Parathyroid adenoma (tissue), 2 donors: Measurements from ENCODE around the gene ZNF841.
"Not testable (repeated sequence)": the region's sequence is repeated elsewhere in the genome, so short reads cannot be mapped to it uniquely, and the experiment has no call there.

Source experiments
- H2AFZ ChIP-seq: fragments of 300-600 bp; sonication (generic); one replicate; pipeline ENCODE4 v1.7.0; 2017; ENCODE audit warnings: antibody characterized with exemption, mild to moderate bottlenecking
- H3K27ac ChIP-seq: fragments of 300-600 bp; sonication (generic); one replicate; pipeline ENCODE4 v1.7.0; 2017
- H3K27me3 ChIP-seq: fragments of 300-600 bp; sonication (generic); one replicate; pipeline ENCODE4 v1.7.0; 2017; ENCODE audit warnings: low read length; ENCODE audit not compliant: control insufficient read depth, insufficient read depth
- H3K36me3 ChIP-seq: fragments of 300-600 bp; sonication (generic); one replicate; pipeline ENCODE4 v1.7.0; 2017; ENCODE audit warnings: low read length; ENCODE audit not compliant: control insufficient read depth, insufficient read depth
- H3K4me1 ChIP-seq: fragments of 300-600 bp; sonication (generic); one replicate; pipeline ENCODE4 v1.7.0; 2017; ENCODE audit warnings: control low read depth
- H3K4me2 ChIP-seq: fragments of 300-600 bp; sonication (generic); one replicate; pipeline ENCODE4 v1.7.0; 2017; ENCODE audit warnings: low read length
- H3K4me3 ChIP-seq: fragments of 300-600 bp; sonication (generic); one replicate; pipeline ENCODE4 v1.7.0; 2017; ENCODE audit warnings: low read depth, low read length
- H3K79me2 ChIP-seq: fragments of 300-600 bp; sonication (generic); one replicate; pipeline ENCODE4 v1.7.0; 2017; ENCODE audit warnings: control low read depth
- H3K9ac ChIP-seq: fragments of 300-600 bp; sonication (generic); one replicate; pipeline ENCODE4 v1.7.0; 2017; ENCODE audit warnings: mild to moderate bottlenecking
- H3K9me3 ChIP-seq: fragments of 300-600 bp; sonication (generic); one replicate; pipeline ENCODE4 v1.7.0; 2017; ENCODE audit warnings: low read length; ENCODE audit not compliant: control insufficient read depth
- CTCF ChIP-seq: fragments of 300-600 bp; sonication (generic); IDR thresholded peaks from one replicate; pipeline ENCODE4 v1.7.0; 2017; ENCODE audit warnings: antibody characterized with exemption, mild to moderate bottlenecking
- donor health status: primary hyperparathyroidism.

Gene ZNF841

GRCh38 chr19:52070496-52070895, 25.1 kb downstream of the ZNF841 start:
- H3K79me2 ChIP-seq: peaks cover 2% of the 10 kb centered on the region
- H3K9ac ChIP-seq: no peak overlapping the region
- H3K27ac ChIP-seq: no peak overlapping the region
- H3K36me3 ChIP-seq: peaks cover 10% of the 10 kb centered on the region
- no peak overlapping the region for H3K4me2 ChIP-seq
- no peaks in the 10 kb centered on the region for H3K4me1 ChIP-seq
- H3K4me3 ChIP-seq: no peak overlapping the region
- H3K9me3 ChIP-seq: no peaks in the 10 kb centered on the region
- no peaks in the 10 kb centered on the region for H3K27me3 ChIP-seq
- no peak for TF ChIP-seq CTCF
- H2AFZ ChIP-seq: no peak overlapping the region

GRCh38 chr19:52069653-52070052, 25.9 kb downstream of the ZNF841 start:
- Histone ChIP-seq H3K4me1 (no peaks in the 10 kb centered on the region), H3K4me2 (no peak overlapping the region), H2AFZ (no peak overlapping the region), H3K27me3 (no peaks in the 10 kb centered on the region), H3K27ac (no peak overlapping the region), H3K4me3 (no peak overlapping the region), H3K36me3 (peaks cover 10% of the 10 kb centered on the region), H3K9me3 (no peaks in the 10 kb centered on the region), H3K9ac (no peak overlapping the region), H3K79me2 (peaks cover 2% of the 10 kb centered on the region)
- TF ChIP-seq CTCF: no peak

- peaks cover 2% of the 10 kb centered on the region for H3K79me2 ChIP-seq
- H3K4me1 ChIP-seq: no peaks in the 10 kb centered on the region
- no peak overlapping the region for H3K4me3 ChIP-seq
- no peaks in the 10 kb centered on the region for H3K9me3 ChIP-seq
- no peak overlapping the region for H3K9ac ChIP-seq
- no peak overlapping the region for H3K27ac ChIP-seq
- peaks cover 10% of the 10 kb centered on the region for H3K36me3 ChIP-seq
- H2AFZ ChIP-seq: no peak overlapping the region
- H3K4me2 ChIP-seq: no peak overlapping the region
- H3K27me3 ChIP-seq: no peaks in the 10 kb centered on the region
- no peak for TF ChIP-seq CTCF
Measured at GRCh38 chr19:52066258-52066863, 29.2 kb downstream of the ZNF841 start.

GRCh38 chr19:52065399-52065798, 30.2 kb downstream of the ZNF841 start:
- Histone ChIP-seq H3K27ac (no peak overlapping the region), H3K4me3 (no peak overlapping the region), H3K36me3 (peaks cover 10% of the 10 kb centered on the region), H3K4me1 (no peaks in the 10 kb centered on the region), H3K9me3 (no peaks in the 10 kb centered on the region), H2AFZ (no peak overlapping the region), H3K4me2 (no peak overlapping the region), H3K9ac (no peak overlapping the region), H3K27me3 (no peaks in the 10 kb centered on the region), H3K79me2 (no peaks in the 10 kb centered on the region)
- TF ChIP-seq CTCF: no peak

GRCh38 chr19:52056480-52056879, 39.1 kb downstream of the ZNF841 start:
- not testable (repeated sequence) for H3K4me1 ChIP-seq, H3K79me2 ChIP-seq, H3K27me3 ChIP-seq, H3K36me3 ChIP-seq, H3K4me3 ChIP-seq, H3K27ac ChIP-seq, H3K9ac ChIP-seq, H2AFZ ChIP-seq, H3K9me3 ChIP-seq, H3K4me2 ChIP-seq

- H3K4me2 ChIP-seq: not testable (repeated sequence)
Measured at GRCh38 chr19:52051736-52052135, 43.8 kb downstream of the ZNF841 start.

More at GRCh38 chr19:52051736-52052135, 43.8 kb downstream of the ZNF841 start:
- H3K9ac ChIP-seq, H3K27ac ChIP-seq, H3K36me3 ChIP-seq, H3K27me3 ChIP-seq, H3K4me3 ChIP-seq, H3K79me2 ChIP-seq, H3K4me1 ChIP-seq, H2AFZ ChIP-seq, H3K9me3 ChIP-seq: not testable (repeated sequence)
